Measurements from ENCODE around the gene COL18A1. TPM values are rescaled to one million over a fixed set of nuclear protein-coding genes. Genes with fewer than 3 reads are reported as not detected.
"Not testable (repeated sequence)": the region's sequence is repeated elsewhere in the genome, so short reads cannot be mapped to it uniquely, and the experiment has no call there.

The COL18A1 gene
- total and polyA plus RNA-seq, 4 donors: 97.3 to 963 (median 295) TPM

DNA sequence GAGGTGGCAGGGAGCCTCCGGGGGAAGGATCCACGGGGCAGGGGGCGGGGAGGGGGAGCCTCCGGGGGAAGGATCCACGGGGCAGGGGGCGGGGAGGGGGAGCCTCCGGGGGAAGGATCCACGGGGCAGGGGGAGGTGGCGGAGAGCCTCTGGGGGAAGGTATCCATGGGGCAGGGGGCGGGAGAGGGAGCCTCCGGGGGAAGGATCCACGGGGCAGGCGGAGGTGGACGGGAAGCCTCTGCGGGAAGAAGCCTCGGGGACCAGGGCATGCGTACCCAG lies 126.1 kb downstream of the COL18A1 start:
- intact Hi-C loops (cut with DNase I): not testable (repeated sequence)
- DNase-seq: peak in 1 of 2 donors; percentile 63

DNA sequence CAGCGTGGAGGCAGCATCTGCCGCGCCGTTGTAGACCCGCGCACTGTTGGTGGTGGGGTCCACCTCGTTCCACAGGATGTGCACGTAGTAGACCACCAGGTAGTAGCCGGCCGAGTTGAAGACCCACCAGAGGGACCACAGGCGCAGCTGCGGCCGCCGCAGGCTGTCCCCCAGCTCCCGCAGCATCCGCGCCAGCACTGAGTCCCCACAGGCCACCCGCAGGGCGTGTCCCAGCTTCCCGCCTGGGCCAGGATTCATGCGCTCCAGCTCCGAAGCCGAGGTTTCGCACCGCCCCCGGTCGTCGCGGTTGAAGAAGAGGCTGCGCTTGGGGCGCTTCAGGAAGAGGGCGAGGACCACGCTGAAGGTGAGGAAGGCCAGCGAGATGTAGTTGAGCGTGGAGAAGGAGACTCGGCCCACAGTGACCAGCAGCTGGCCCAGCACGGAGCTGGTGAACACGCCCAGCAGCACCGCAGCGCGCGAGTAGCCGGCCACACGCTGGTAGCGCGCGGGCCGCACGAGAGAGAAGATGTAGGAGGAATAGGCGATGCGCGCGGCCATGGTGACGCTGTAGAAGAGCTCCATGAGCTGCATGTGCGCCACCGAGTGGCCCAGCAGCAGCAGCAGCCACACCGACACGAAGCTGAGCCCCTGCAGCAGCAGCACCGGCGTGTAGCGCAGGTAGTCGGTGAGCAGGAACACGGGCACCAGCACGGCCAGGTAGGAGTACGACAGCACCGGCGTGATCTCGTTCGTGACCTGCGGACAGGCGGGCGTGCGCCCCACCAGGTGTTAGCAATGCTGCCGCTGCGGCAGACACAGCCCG lies 126.6 kb downstream of the COL18A1 start:
- intact Hi-C loops (cut with DNase I): no loop called here
- WGBS, 2 donors: 98% methylated on average over 75 to 76 of the region's 76 CpGs
- H3K27me3 ChIP-seq (ENCODE audit: control insufficient read depth in 1 of 2, insufficient read depth in 2 of 2, low read length in 1 of 2): no peaks in the 10 kb centered on the region
- DNase-seq: peak; percentile 42 to 64
- ATAC-seq (ENCODE audit: low FRiP score): no peak
- H3K4me3 ChIP-seq (ENCODE audit: low read length in 2 of 2): no peak overlapping the region
- no peaks in the 10 kb centered on the region for H3K9me3 ChIP-seq (ENCODE audit: control insufficient read depth, low read length)
- H3K36me3 ChIP-seq (ENCODE audit: control insufficient read depth in 1 of 2, insufficient read depth in 2 of 2, low read length in 1 of 2): no peaks in the 10 kb centered on the region
- no peaks in the 10 kb centered on the region for H3K4me1 ChIP-seq (ENCODE audit: control insufficient read depth in 1 of 2, insufficient read depth in 2 of 2, low read length in 2 of 2)
- no peak overlapping the region for H3K27ac ChIP-seq (ENCODE audit: low read depth in 1 of 2, low read length in 2 of 2)

More for the DNA sequence above, 126.1 kb downstream of the COL18A1 start:
- not testable (repeated sequence) for H3K4me1 ChIP-seq (ENCODE audit: control insufficient read depth in 1 of 2, insufficient read depth in 2 of 2, low read length in 2 of 2); H3K27me3 ChIP-seq (ENCODE audit: control insufficient read depth in 1 of 2, insufficient read depth in 2 of 2, low read length in 1 of 2); H3K9me3 ChIP-seq (ENCODE audit: control insufficient read depth, low read length); H3K4me3 ChIP-seq (ENCODE audit: low read length in 2 of 2); ATAC-seq (ENCODE audit: low FRiP score); H3K27ac ChIP-seq (ENCODE audit: low read depth in 1 of 2, low read length in 2 of 2); H3K36me3 ChIP-seq (ENCODE audit: control insufficient read depth in 1 of 2, insufficient read depth in 2 of 2, low read length in 1 of 2)
- WGBS, 2 donors: 95 to 97% methylated on average over 14 to 17 of the region's 17 CpGs

DNA sequence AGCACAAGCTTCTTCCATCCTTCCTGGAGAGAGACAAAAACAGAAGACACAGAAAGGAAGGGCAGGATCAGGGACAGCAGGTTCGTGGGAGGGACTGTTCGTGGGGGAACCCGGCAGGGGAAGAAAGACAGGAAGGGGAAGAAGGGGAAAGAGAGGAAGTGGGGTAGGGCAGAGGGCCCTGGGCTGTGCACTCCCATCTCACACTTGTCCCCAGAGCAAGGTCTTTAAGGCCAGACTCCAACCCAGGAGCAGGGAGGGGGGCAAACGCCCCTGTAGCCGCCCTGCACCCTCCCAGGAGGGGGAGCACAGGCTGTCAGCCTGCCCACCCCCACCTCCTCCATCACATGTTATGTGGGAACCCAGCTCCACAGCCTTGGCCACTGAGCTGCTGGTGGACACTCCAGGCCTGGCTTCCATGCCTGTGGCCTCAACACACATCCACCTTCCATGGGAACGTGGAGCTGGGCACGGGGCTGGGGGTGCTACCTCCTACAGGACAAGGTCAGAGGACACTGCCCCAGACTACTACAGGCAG lies 127.9 kb downstream of the COL18A1 start:
- DNase-seq: peak; percentile 42 to 57

DNA sequence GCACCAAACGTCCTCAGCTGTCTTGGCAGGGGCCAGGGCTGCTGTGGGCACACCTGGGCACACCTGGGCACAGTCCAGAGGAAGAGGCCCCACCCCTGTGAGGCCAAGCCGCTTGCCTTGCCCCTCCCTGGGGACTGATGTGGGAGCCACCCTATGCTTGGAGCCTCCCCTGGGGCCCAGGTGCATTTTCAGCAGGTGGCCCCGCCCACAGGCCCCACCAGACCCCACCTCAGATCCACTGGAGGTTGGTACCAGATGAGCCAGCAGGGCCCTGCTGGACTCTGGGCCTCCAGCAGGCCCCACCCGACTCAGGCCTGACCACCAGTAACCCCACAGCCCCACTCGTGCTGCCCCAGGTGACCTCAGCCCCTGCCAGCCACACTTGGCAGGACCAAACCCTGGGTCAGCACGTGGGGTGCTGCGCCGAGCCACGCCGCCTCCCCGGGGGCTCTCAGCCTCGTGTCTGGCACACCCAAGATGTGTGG lies 128.4 kb downstream of the COL18A1 start:
- peak; percentile 40 to 76 for DNase-seq
- H3K27me3 ChIP-seq (ENCODE audit: control insufficient read depth in 1 of 2, insufficient read depth in 2 of 2, low read length in 1 of 2): no peaks in the 10 kb centered on the region
- H3K4me3 ChIP-seq (ENCODE audit: low read length in 2 of 2): no peak overlapping the region
- H3K4me1 ChIP-seq (ENCODE audit: control insufficient read depth in 1 of 2, insufficient read depth in 2 of 2, low read length in 2 of 2): no peaks in the 10 kb centered on the region
- intact Hi-C loops (cut with DNase I): no loop called here
- no peak for ATAC-seq (ENCODE audit: low FRiP score)
- WGBS, 2 donors: 88 to 93% methylated on average over 11 to 12 of the region's 12 CpGs
- no peak overlapping the region for H3K27ac ChIP-seq (ENCODE audit: low read depth in 1 of 2, low read length in 2 of 2)
- H3K36me3 ChIP-seq (ENCODE audit: control insufficient read depth in 1 of 2, insufficient read depth in 2 of 2, low read length in 1 of 2): no peaks in the 10 kb centered on the region
- H3K9me3 ChIP-seq (ENCODE audit: control insufficient read depth, low read length): no peaks in the 10 kb centered on the region

More for the DNA sequence above, 127.9 kb downstream of the COL18A1 start:
- intact Hi-C loops (cut with DNase I): no loop called here
- Histone ChIP-seq H3K27ac (ENCODE audit: low read depth in 1 of 2, low read length in 2 of 2) (no peak overlapping the region), H3K4me3 (ENCODE audit: low read length in 2 of 2) (no peak overlapping the region), H3K27me3 (ENCODE audit: control insufficient read depth in 1 of 2, insufficient read depth in 2 of 2, low read length in 1 of 2) (no peaks in the 10 kb centered on the region), H3K4me1 (ENCODE audit: control insufficient read depth in 1 of 2, insufficient read depth in 2 of 2, low read length in 2 of 2) (no peaks in the 10 kb centered on the region), H3K9me3 (ENCODE audit: control insufficient read depth, low read length) (no peaks in the 10 kb centered on the region), H3K36me3 (ENCODE audit: control insufficient read depth in 1 of 2, insufficient read depth in 2 of 2, low read length in 1 of 2) (no peaks in the 10 kb centered on the region)
- WGBS, 2 donors: 75 to 80% methylated on average over 7 of the region's 7 CpGs
- ATAC-seq (ENCODE audit: low FRiP score): no peak

DNA sequence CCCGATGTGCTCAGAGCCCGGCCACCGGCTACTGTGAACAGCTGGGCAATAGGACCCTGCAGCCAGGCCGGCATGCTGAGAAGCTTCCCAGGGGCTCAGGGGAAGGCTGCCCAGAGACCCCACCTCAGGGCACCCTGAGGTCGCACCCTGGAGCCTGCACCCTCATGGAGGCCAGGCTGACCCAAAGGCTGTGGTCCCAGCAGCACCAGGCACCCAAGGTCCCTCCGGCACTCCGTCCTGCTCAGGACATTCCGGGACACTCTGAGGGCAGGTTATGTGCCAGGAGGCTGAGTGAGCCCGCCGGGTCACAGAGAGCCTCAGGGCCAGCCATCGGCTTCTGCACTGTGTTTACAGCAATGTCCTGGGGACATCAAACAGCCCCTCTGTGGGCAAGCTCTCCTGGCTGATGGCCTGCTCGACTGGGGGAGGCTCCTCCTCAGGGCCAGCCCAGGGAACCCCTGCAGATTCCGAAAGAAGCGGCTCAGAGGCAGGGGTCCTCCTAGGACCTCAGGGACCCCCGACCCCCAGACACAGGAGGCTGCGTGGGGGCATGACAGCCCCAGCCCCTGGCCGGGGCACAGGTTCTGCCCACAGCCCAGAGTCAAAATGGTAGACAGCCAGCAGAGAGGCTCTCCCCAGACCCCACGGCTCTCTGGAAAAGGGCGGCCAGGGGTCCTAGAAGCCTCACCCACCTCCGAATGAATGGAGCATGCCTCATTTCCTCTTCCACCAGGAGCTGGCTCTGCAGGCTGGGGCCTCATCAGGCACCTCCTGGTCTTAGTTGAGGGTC lies 129.1 kb downstream of the COL18A1 start:
- intact Hi-C loops (cut with DNase I): no loop called here
- 83 to 85% methylated on average over 18 to 20 of the region's 20 CpGs for WGBS, 2 donors
- no peak for ATAC-seq (ENCODE audit: low FRiP score)

DNA sequence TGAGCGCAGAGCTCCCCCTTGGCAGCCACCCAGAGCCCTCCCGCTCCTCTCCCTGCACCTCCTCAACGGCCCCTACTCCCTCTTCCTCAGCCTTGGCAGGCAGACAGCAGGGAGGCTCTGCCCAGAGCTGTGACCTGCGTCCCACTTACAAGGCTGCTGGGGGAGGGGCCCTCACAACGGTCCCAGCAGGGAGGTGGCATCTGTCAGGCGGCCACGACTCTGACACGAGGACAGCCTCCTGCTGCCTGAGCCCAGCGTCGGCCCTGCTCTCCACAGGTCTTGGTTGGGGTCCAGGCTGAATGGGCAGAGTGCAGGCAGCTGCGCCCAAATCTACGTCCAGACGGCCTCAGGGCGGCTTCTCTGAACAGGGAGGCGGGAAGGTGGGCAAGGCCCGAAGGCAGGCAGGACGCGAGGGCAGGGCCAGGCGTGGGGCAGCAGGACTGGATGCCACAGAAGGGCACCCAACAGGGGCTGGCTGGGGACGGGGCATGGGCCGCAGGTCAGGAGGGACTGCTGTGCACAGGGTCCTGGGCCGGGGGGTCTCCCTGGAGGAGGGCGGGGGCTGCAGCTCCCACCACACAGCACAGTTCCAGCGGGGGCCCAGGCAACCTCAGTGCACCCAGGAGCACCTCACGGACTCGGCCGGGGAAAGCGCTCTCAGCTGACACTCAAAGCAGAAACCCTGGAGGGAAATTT lies 129.8 kb downstream of the COL18A1 start:
- WGBS, 2 donors: 58 to 68% methylated on average over 26 to 28 of the region's 28 CpGs
- Histone ChIP-seq H3K27ac (ENCODE audit: low read depth in 1 of 2, low read length in 2 of 2) (no peak overlapping the region), H3K36me3 (ENCODE audit: control insufficient read depth in 1 of 2, insufficient read depth in 2 of 2, low read length in 1 of 2) (no peaks in the 10 kb centered on the region)

More for the DNA sequence above, 129.1 kb downstream of the COL18A1 start:
- Histone ChIP-seq H3K4me3 (ENCODE audit: low read length in 2 of 2) (no peak overlapping the region), H3K4me1 (ENCODE audit: control insufficient read depth in 1 of 2, insufficient read depth in 2 of 2, low read length in 2 of 2) (no peaks in the 10 kb centered on the region), H3K27me3 (ENCODE audit: control insufficient read depth in 1 of 2, insufficient read depth in 2 of 2, low read length in 1 of 2) (no peaks in the 10 kb centered on the region), H3K9me3 (ENCODE audit: control insufficient read depth, low read length) (no peaks in the 10 kb centered on the region), H3K36me3 (ENCODE audit: control insufficient read depth in 1 of 2, insufficient read depth in 2 of 2, low read length in 1 of 2) (no peaks in the 10 kb centered on the region), H3K27ac (ENCODE audit: low read depth in 1 of 2, low read length in 2 of 2) (no peak overlapping the region)
- peak; percentile 45 to 74 for DNase-seq

DNA sequence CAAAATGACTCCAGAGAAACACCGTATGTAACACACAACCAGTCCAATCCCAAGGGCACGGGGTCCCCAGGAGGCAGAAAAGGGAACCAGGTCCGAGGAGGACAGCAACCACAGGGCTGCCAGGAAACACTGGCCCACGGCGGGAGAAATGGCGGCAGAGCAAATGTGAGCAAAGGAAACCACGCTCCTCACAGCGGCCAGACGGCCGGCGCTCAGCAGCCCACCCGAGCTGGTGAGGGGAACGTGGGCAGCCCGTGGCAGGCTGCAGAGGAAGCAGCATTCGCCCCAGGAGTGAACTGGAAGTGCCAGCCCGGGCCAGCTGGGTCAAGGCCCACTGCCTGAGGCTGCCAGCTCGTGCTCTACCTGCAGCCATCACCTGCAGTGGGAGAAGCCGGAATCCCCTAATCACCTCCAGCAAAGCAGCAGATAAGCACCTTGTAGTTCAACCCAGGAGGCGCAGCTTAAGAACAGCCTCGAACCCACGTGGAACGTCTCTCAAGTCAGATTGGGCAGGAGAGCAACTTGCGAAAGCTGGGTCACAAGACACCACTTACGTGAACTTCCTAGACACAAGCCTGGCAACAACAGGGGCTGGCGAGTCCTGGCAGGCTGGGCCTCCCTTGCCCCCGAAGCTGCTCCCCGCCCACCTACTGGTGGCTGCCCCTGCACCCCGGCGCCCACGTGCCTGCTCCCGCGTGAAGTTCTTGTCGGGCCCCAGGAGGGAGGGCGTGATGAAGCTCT lies 130.5 kb downstream of the COL18A1 start:
- ATAC-seq (ENCODE audit: low FRiP score): no peak
- H3K27me3 ChIP-seq (ENCODE audit: control insufficient read depth in 1 of 2, insufficient read depth in 2 of 2, low read length in 1 of 2): no peaks in the 10 kb centered on the region

More for the DNA sequence above, 129.8 kb downstream of the COL18A1 start:
- no peak overlapping the region for H3K4me3 ChIP-seq (ENCODE audit: low read length in 2 of 2)
- no peaks in the 10 kb centered on the region for H3K27me3 ChIP-seq (ENCODE audit: control insufficient read depth in 1 of 2, insufficient read depth in 2 of 2, low read length in 1 of 2)
- H3K9me3 ChIP-seq (ENCODE audit: control insufficient read depth, low read length): no peaks in the 10 kb centered on the region
- intact Hi-C loops (cut with DNase I): no loop called here
- no peaks in the 10 kb centered on the region for H3K4me1 ChIP-seq (ENCODE audit: control insufficient read depth in 1 of 2, insufficient read depth in 2 of 2, low read length in 2 of 2)
- ATAC-seq (ENCODE audit: low FRiP score) (no peak), DNase-seq (peak; percentile 52 to 73)

More for the DNA sequence above, 130.5 kb downstream of the COL18A1 start:
- H3K36me3 ChIP-seq (ENCODE audit: control insufficient read depth in 1 of 2, insufficient read depth in 2 of 2, low read length in 1 of 2): no peaks in the 10 kb centered on the region
- H3K27ac ChIP-seq (ENCODE audit: low read depth in 1 of 2, low read length in 2 of 2): no peak overlapping the region
- H3K9me3 ChIP-seq (ENCODE audit: control insufficient read depth, low read length): no peaks in the 10 kb centered on the region
- no peaks in the 10 kb centered on the region for H3K4me1 ChIP-seq (ENCODE audit: control insufficient read depth in 1 of 2, insufficient read depth in 2 of 2, low read length in 2 of 2)
- peak; percentile 71 to 75 for DNase-seq
- no peak overlapping the region for H3K4me3 ChIP-seq (ENCODE audit: low read length in 2 of 2)
- intact Hi-C loops (cut with DNase I): no loop called here
- WGBS, 2 donors: 88 to 90% methylated on average over 34 of the region's 34 CpGs
